Astrocyte (in vitro differentiated cells and primary cell): ENCODE data around the gene EIF2B5. TPM values are rescaled to one million over a fixed set of nuclear protein-coding genes. Genes with fewer than 3 reads are reported as not detected.

ENCODE experiments used
- DNase-seq: peaks from one replicate; pipeline ENCODE4 v3.0.0-alpha.2; 2010; ENCODE audit warnings: low read depth
- FAIRE-seq: peaks from 2 replicates; lab custom pipeline; 2011; peaks lifted over from hg19 to GRCh38; lab: Jason Lieb, UNC
- H2AFZ ChIP-seq: 2 replicates; pipeline ENCODE4 v1.6.0; 2012; ENCODE audit warnings: low read depth, low read length, inconsistent platforms
- H3K27ac ChIP-seq: 2 replicates; pipeline ENCODE4 v1.5.1; 2011; ENCODE audit warnings: low read depth, low read length, inconsistent platforms
- H3K27me3 ChIP-seq: 2 replicates; pipeline ENCODE4 v1.6.0; 2011; ENCODE audit warnings: low read length, inconsistent platforms; ENCODE audit not compliant: insufficient read depth
- H3K36me3 ChIP-seq: 2 replicates; pipeline ENCODE4 v1.5.1; 2011; ENCODE audit warnings: low read length, inconsistent platforms; ENCODE audit not compliant: insufficient read depth
- H3K4me1 ChIP-seq: 2 replicates; pipeline ENCODE4 v1.5.1; 2011; ENCODE audit warnings: low read length, inconsistent platforms; ENCODE audit not compliant: insufficient read depth
- H3K4me2 ChIP-seq: 2 replicates; pipeline ENCODE4 v1.6.0; 2012; ENCODE audit warnings: low read length, inconsistent platforms
- H3K4me3 ChIP-seq: 2 replicates; pipeline ENCODE4 v1.5.1; 2011; ENCODE audit warnings: low read depth, mild to moderate bottlenecking, low read length, inconsistent platforms; ENCODE audit not compliant: insufficient read depth
- H3K79me2 ChIP-seq: 2 replicates; pipeline ENCODE4 v1.6.0; 2012; ENCODE audit warnings: mild to moderate bottlenecking, low read length, inconsistent platforms; ENCODE audit not compliant: insufficient read depth
- H3K9ac ChIP-seq: 2 replicates; pipeline ENCODE4 v1.6.0; 2012; ENCODE audit warnings: mild to moderate bottlenecking, low read length, inconsistent platforms
- H3K9me3 ChIP-seq: 2 replicates; pipeline ENCODE4 v1.5.1; 2012; ENCODE audit warnings: low read depth, mild to moderate bottlenecking, low read length, inconsistent platforms; ENCODE audit not compliant: insufficient read depth
- H4K20me1 ChIP-seq: 2 replicates; pipeline ENCODE4 v1.6.0; 2012; ENCODE audit warnings: low read length, inconsistent platforms; ENCODE audit not compliant: insufficient read depth
- H3K27ac Mint-ChIP-seq: one replicate; pipeline ENCODE4 v1.8.0; 2021; ENCODE audit warnings: mild to moderate bottlenecking, mixed read lengths; ENCODE audit not compliant: unreplicated experiment
- H3K27me3 Mint-ChIP-seq: one replicate; pipeline ENCODE4 v1.8.0; 2021; ENCODE audit warnings: low read depth, mixed read lengths; ENCODE audit not compliant: unreplicated experiment
- H3K36me3 Mint-ChIP-seq: one replicate; pipeline ENCODE4 v1.8.0; 2021; ENCODE audit warnings: low read depth, mixed read lengths; ENCODE audit not compliant: unreplicated experiment
- H3K4me1 Mint-ChIP-seq: one replicate; pipeline ENCODE4 v1.8.0; 2021; ENCODE audit warnings: low read depth, mixed read lengths; ENCODE audit not compliant: unreplicated experiment
- H3K4me3 Mint-ChIP-seq: one replicate; pipeline ENCODE4 v1.8.0; 2021; ENCODE audit warnings: mild to moderate bottlenecking, moderate library complexity, mixed read lengths; ENCODE audit not compliant: unreplicated experiment
- H3K9me3 Mint-ChIP-seq: one replicate; pipeline ENCODE4 v1.8.0; 2021; ENCODE audit warnings: mild to moderate bottlenecking, mixed read lengths; ENCODE audit not compliant: unreplicated experiment
- EZH2 ChIP-seq: IDR thresholded peaks from 2 replicates; pipeline ENCODE4 v1.6.1; 2012; ENCODE audit warnings: mild to moderate bottlenecking, low read length, inconsistent platforms; ENCODE audit not compliant: insufficient read depth
- total RNA-seq: library from RNA; stranded (reverse); gene quantifications from 2 replicates; pipeline ENCODE4 v1.2.1, GENCODE V29; 2021
- TF ChIP-seq, protein P1 (sequence below): IDR thresholded peaks from 2 replicates; pipeline ENCODE4 v1.5.1; 2011; ENCODE audit warnings: low read depth, mild to moderate bottlenecking, inconsistent platforms, low read length, moderate library complexity; ENCODE audit not compliant: insufficient read depth

The EIF2B5 gene
- total RNA-seq, 1 donor from 2014 or later = 22.6 TPM

DNA sequence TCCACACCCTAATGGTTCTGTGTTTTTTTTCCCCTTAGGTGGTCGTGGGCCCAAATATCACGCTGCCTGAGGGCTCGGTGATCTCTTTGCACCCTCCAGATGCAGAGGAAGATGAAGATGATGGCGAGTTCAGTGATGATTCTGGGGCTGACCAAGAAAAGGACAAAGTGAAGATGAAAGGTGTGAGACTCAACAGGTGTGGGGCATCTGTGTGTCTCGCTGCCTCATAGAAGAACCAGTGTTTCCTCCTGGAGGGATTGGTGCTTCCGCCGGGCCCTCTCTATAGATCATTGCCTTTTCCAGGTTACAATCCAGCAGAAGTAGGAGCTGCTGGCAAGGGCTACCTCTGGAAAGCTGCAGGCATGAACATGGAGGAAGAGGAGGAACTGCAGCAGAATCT, 7.0 kb downstream of the EIF2B5 start:
- peaks cover 6% of the 10 kb centered on the region for H3K4me1 Mint-ChIP-seq
- no peaks in the 10 kb centered on the region for H3K27me3 Mint-ChIP-seq
- no peaks in the 10 kb centered on the region for H3K9me3 ChIP-seq
- peaks cover 16% of the 10 kb centered on the region for H4K20me1 ChIP-seq
- no peak for FAIRE-seq
- H3K27ac Mint-ChIP-seq = peak overlapping the region; percentile 3
- H3K79me2 ChIP-seq = peaks cover 28% of the 10 kb centered on the region
- peaks cover 19% of the 10 kb centered on the region for H3K36me3 Mint-ChIP-seq
- no peaks in the 10 kb centered on the region for H3K9me3 Mint-ChIP-seq
- no peak overlapping the region for H3K4me3 ChIP-seq
- no peak for TF ChIP-seq EZH2
- TF ChIP-seq, protein P1, sequence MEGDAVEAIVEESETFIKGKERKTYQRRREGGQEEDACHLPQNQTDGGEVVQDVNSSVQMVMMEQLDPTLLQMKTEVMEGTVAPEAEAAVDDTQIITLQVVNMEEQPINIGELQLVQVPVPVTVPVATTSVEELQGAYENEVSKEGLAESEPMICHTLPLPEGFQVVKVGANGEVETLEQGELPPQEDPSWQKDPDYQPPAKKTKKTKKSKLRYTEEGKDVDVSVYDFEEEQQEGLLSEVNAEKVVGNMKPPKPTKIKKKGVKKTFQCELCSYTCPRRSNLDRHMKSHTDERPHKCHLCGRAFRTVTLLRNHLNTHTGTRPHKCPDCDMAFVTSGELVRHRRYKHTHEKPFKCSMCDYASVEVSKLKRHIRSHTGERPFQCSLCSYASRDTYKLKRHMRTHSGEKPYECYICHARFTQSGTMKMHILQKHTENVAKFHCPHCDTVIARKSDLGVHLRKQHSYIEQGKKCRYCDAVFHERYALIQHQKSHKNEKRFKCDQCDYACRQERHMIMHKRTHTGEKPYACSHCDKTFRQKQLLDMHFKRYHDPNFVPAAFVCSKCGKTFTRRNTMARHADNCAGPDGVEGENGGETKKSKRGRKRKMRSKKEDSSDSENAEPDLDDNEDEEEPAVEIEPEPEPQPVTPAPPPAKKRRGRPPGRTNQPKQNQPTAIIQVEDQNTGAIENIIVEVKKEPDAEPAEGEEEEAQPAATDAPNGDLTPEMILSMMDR = no peak
- H2AFZ ChIP-seq = no peak overlapping the region
- no peak overlapping the region for H3K4me2 ChIP-seq
- no peak overlapping the region for H3K9ac ChIP-seq
- no peak for DNase-seq
- no peaks in the 10 kb centered on the region for H3K27me3 ChIP-seq
- no peak overlapping the region for H3K27ac ChIP-seq
- H3K4me1 ChIP-seq = no peaks in the 10 kb centered on the region
- peaks cover 38% of the 10 kb centered on the region for H3K36me3 ChIP-seq
- H3K4me3 Mint-ChIP-seq = peak overlapping the region; percentile 20

DNA sequence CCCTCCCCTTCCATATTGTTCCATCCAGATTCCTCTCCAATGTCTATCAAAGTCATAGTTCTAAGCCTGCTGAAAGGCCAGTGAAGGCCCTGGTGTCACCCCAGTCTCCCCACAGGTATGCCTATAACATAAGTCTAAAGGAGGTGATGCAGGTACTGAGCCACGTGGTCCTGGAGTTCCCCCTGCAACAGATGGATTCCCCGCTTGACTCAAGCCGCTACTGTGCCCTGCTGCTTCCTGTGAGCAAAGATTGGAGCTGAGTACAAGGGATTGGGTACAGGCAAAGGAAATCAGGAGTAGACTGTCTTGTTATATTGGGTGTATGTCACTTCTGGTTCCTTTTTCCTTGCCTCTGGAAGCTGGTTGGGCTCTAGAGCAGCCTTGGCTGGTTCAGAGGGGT, 8.2 kb downstream of the EIF2B5 start:
- Histone ChIP-seq H3K4me2 (no peak overlapping the region), H3K27ac (no peak overlapping the region), H2AFZ (no peak overlapping the region), H4K20me1 (peaks cover 11% of the 10 kb centered on the region), H3K36me3 (peaks cover 33% of the 10 kb centered on the region), H3K4me1 (no peaks in the 10 kb centered on the region), H3K27me3 (no peaks in the 10 kb centered on the region), H3K9ac (no peak overlapping the region), H3K79me2 (peaks cover 17% of the 10 kb centered on the region), H3K4me3 (no peak overlapping the region), H3K9me3 (no peaks in the 10 kb centered on the region)
- no peak for TF ChIP-seq EZH2
- TF ChIP-seq, protein P1 = no peak
- peaks cover 6% of the 10 kb centered on the region for H3K4me1 Mint-ChIP-seq
- no peak for FAIRE-seq
- no peak for DNase-seq
- peaks cover 19% of the 10 kb centered on the region for H3K36me3 Mint-ChIP-seq
- no peak overlapping the region for H3K27ac Mint-ChIP-seq
- H3K4me3 Mint-ChIP-seq = no peak overlapping the region
- no peaks in the 10 kb centered on the region for H3K27me3 Mint-ChIP-seq
- no peaks in the 10 kb centered on the region for H3K9me3 Mint-ChIP-seq

DNA sequence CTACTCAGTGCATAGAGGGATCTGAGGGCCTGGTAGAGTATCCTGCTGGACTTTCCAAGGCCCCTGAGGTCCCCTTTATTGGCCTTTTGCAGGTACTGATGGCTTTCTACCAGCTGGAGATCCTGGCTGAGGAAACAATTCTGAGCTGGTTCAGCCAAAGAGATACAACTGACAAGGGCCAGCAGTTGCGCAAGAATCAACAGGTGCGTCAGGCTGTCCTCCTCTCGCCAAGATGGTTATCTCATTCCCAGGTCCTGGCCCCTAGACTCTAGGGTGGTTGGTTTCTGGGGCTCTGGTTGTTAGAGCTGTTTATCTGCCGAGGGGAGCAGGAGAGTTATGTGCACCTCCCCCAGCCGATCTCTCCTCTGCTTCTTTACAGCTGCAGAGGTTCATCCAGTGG, 9.3 kb downstream of the EIF2B5 start:
- no peaks in the 10 kb centered on the region for H3K9me3 Mint-ChIP-seq
- Histone ChIP-seq H3K9me3 (no peaks in the 10 kb centered on the region), H3K36me3 (peaks cover 33% of the 10 kb centered on the region), H3K4me3 (no peak overlapping the region), H3K27me3 (no peaks in the 10 kb centered on the region), H2AFZ (no peak overlapping the region), H3K27ac (no peak overlapping the region), H3K79me2 (peaks cover 11% of the 10 kb centered on the region), H3K4me2 (no peak overlapping the region), H4K20me1 (peaks cover 11% of the 10 kb centered on the region), H3K9ac (no peak overlapping the region), H3K4me1 (no peaks in the 10 kb centered on the region)
- FAIRE-seq = no peak
- peaks cover 6% of the 10 kb centered on the region for H3K4me1 Mint-ChIP-seq
- TF ChIP-seq EZH2 = no peak
- no peak for DNase-seq
- no peak overlapping the region for H3K4me3 Mint-ChIP-seq
- peaks cover 19% of the 10 kb centered on the region for H3K36me3 Mint-ChIP-seq
- no peak overlapping the region for H3K27ac Mint-ChIP-seq
- H3K27me3 Mint-ChIP-seq = no peaks in the 10 kb centered on the region
